H1 (cell line): Measurements from ENCODE around the gene OPCML. TPM values are rescaled to one million over a fixed set of nuclear protein-coding genes. Genes with fewer than 3 reads are reported as not detected.

Source experiments
- CTCF ChIA-PET: fragments of 300-600 bp; sonication (Branson Sonifier 250); formaldehyde crosslinking; loops from one replicate; lab custom pipeline; 2021; ENCODE audit not compliant: partially characterized antibody; lab: Charles Lee
- POLR2A ChIA-PET: fragments of 300-600 bp; sonication (Branson Sonifier 250); formaldehyde crosslinking; loops from one replicate; lab custom pipeline; 2021; ENCODE audit warnings: inconsistent platforms; ENCODE audit not compliant: partially characterized antibody; lab: Charles Lee
- DNase-seq, 2 experiments: peaks; one replicate each; pipeline versions ENCODE4 v3.0.0 to v3.0.0-alpha.2; 2010 to 2022; ENCODE audit warnings: low spot score in 2 of 2, low read depth in 1 of 2, mixed read lengths in 1 of 2
- FAIRE-seq: peaks from 2 replicates; lab custom pipeline; 2011; peaks lifted over from hg19 to GRCh38; lab: Jason Lieb, UNC
- H2AFZ ChIP-seq: 2 replicates; pipeline ENCODE4 v1.8.1; 2012; ENCODE audit warnings: low read length, inconsistent platforms
- H2AK5ac ChIP-seq: 2 replicates; pipeline ENCODE4 v1.6.1; 2013; ENCODE audit warnings: low read depth, low read length
- H2BK120ac ChIP-seq: replicated peaks from 2 replicates; pipeline ENCODE3; 2013; ENCODE audit warnings: low read depth, low read length, inconsistent platforms
- H2BK12ac ChIP-seq: 2 replicates; pipeline ENCODE4 v1.6.1; 2013; ENCODE audit warnings: low read depth, low read length
- H2BK15ac ChIP-seq: 2 replicates; pipeline ENCODE4 v1.6.1; 2013; ENCODE audit warnings: low read length
- H2BK20ac ChIP-seq: 2 replicates; pipeline ENCODE4 v1.6.1; 2013; ENCODE audit warnings: low read length
- H2BK5ac ChIP-seq: 2 replicates; pipeline ENCODE4 v1.6.1; 2013; ENCODE audit warnings: low read depth, low read length
- H3K14ac ChIP-seq: 2 replicates; pipeline ENCODE4 v1.6.1; 2013; ENCODE audit warnings: inconsistent platforms; ENCODE audit not compliant: insufficient read length
- H3K18ac ChIP-seq: 2 replicates; pipeline ENCODE4 v1.6.1; 2013; ENCODE audit warnings: low read length; ENCODE audit errors: extremely low read depth
- H3K23ac ChIP-seq: 2 replicates; pipeline ENCODE4 v1.6.1; 2013; ENCODE audit warnings: inconsistent platforms; ENCODE audit not compliant: insufficient read length
- H3K23me2 ChIP-seq: 2 replicates; pipeline ENCODE4 v1.6.1; 2013; ENCODE audit warnings: low read depth, low read length
- H3K27ac ChIP-seq: 2 replicates; pipeline ENCODE4 v1.6.1; 2011; ENCODE audit warnings: low read depth, low read length, inconsistent platforms
- H3K27me3 ChIP-seq, 4 experiments: replicated peaks in 1 of 4; 1 replicate in 1 of 4; 2 replicates in 3 of 4; pipeline versions ENCODE4 v1.6.1 to v1.8.1; 2011 to 2013; ENCODE audit warnings: low read length in 3 of 4, mild to moderate bottlenecking in 3 of 4, inconsistent platforms in 2 of 4, mixed read lengths in 2 of 4, moderate library complexity in 1 of 4; ENCODE audit not compliant: control insufficient read depth in 3 of 4, insufficient read depth in 3 of 4; ENCODE audit errors: extremely low read depth in 1 of 4
- H3K36me3 ChIP-seq, 4 experiments: 2 replicates each; pipeline versions ENCODE4 v1.6.1 to v1.8.1; 2011 to 2013; ENCODE audit warnings: mild to moderate bottlenecking in 4 of 4, low read length in 3 of 4, moderate library complexity in 2 of 4, control low read depth in 1 of 4, inconsistent platforms in 1 of 4; ENCODE audit not compliant: insufficient read depth in 4 of 4, control insufficient read depth in 2 of 4
- H3K4ac ChIP-seq: replicated peaks from 2 replicates; pipeline ENCODE3; 2013; ENCODE audit warnings: low read length, low read depth, mixed read lengths, inconsistent platforms; ENCODE audit not compliant: insufficient read length
- H3K4me1 ChIP-seq, 4 experiments: replicated peaks in 1 of 4; 1 replicate in 1 of 4; 2 replicates in 3 of 4; pipeline versions ENCODE4 v1.6.1 to v1.8.1; 2011 to 2013; ENCODE audit warnings: low read length in 3 of 4, inconsistent platforms in 2 of 4, mixed read lengths in 1 of 4; ENCODE audit not compliant: insufficient read depth in 4 of 4, control insufficient read depth in 3 of 4
- H3K4me2 ChIP-seq, 2 experiments: 2 replicates each; pipeline versions ENCODE4 v1.6.1 to v1.8.1; 2011 to 2013; ENCODE audit warnings: low read depth in 2 of 2, low read length in 2 of 2, control low read depth in 1 of 2, inconsistent platforms in 1 of 2, mild to moderate bottlenecking in 1 of 2; ENCODE audit not compliant: insufficient read depth in 1 of 2
- H3K4me3 ChIP-seq, 4 experiments: fragments of 200-600, 300-600 bp in 1 of 4; sonication (generic), shearing (Covaris generic), sonication (Bioruptor Twin) in 1 of 4; 2 replicates each; pipeline versions ENCODE4 v1.5.1 to v1.8.1; 2011 to 2016; ENCODE audit warnings: low read length in 4 of 4, low read depth in 3 of 4, control low read depth in 2 of 4, inconsistent platforms in 2 of 4, mild to moderate bottlenecking in 2 of 4, mixed read lengths in 1 of 4, moderate library complexity in 1 of 4; ENCODE audit not compliant: insufficient read depth in 2 of 4; ENCODE audit errors: extremely low read depth in 1 of 4
- H3K56ac ChIP-seq: replicated peaks from 2 replicates; pipeline ENCODE3; 2013; ENCODE audit warnings: low read depth, mild to moderate bottlenecking, mixed read lengths, low read length, inconsistent platforms; ENCODE audit not compliant: insufficient read length
- H3K79me1 ChIP-seq: 2 replicates; pipeline ENCODE4 v1.6.1; 2013; ENCODE audit warnings: low read depth, low read length, control low read depth
- H3K79me2 ChIP-seq, 2 experiments: 2 replicates each; pipeline versions ENCODE4 v1.6.1 to v1.8.1; 2012 to 2013; ENCODE audit warnings: low read length in 2 of 2, mild to moderate bottlenecking in 2 of 2, inconsistent platforms in 1 of 2; ENCODE audit not compliant: insufficient read depth in 2 of 2, control insufficient read depth in 1 of 2
- H3K9ac ChIP-seq, 4 experiments: replicated peaks in 1 of 4; 1 replicate in 1 of 4; 2 replicates in 3 of 4; pipeline versions ENCODE4 v1.6.1 to v1.8.1; 2011 to 2013; ENCODE audit warnings: low read depth in 3 of 4, low read length in 3 of 4, control low read depth in 2 of 4, mild to moderate bottlenecking in 2 of 4, moderate library complexity in 2 of 4, inconsistent platforms in 1 of 4; ENCODE audit errors: extremely low read depth in 1 of 4
- H3K9me3 ChIP-seq, 2 experiments: 2 replicates each; pipeline versions ENCODE4 v1.6.1 to v1.8.1; 2012 to 2013; ENCODE audit warnings: mild to moderate bottlenecking in 2 of 2, moderate library complexity in 2 of 2, control low read depth in 1 of 2, inconsistent platforms in 1 of 2, low read depth in 1 of 2, low read length in 1 of 2, mixed read lengths in 1 of 2; ENCODE audit not compliant: insufficient read depth in 2 of 2
- H4K20me1 ChIP-seq, 2 experiments: replicated peaks in 1 of 2; 2 replicates each; pipeline versions ENCODE3 to v1.8.1; 2011 to 2013; ENCODE audit warnings: inconsistent platforms in 2 of 2, low read length in 2 of 2, mild to moderate bottlenecking in 1 of 2; ENCODE audit not compliant: insufficient read depth in 2 of 2, control insufficient read depth in 1 of 2
- H4K5ac ChIP-seq: 2 replicates; pipeline ENCODE4 v1.6.1; 2013; ENCODE audit warnings: low read length, low read depth, mixed read lengths, inconsistent platforms; ENCODE audit not compliant: insufficient read length
- H4K8ac ChIP-seq: 2 replicates; pipeline ENCODE4 v1.8.0; 2013; ENCODE audit warnings: mild to moderate bottlenecking, moderate library complexity, low read length, inconsistent platforms; ENCODE audit not compliant: insufficient read depth; ENCODE audit errors: extremely low read depth
- H4K91ac ChIP-seq: replicated peaks from 2 replicates; pipeline ENCODE3; 2013; ENCODE audit warnings: low read length, mixed read lengths, inconsistent platforms; ENCODE audit not compliant: insufficient read length
- ATF2 ChIP-seq: IDR thresholded peaks from 2 replicates; pipeline ENCODE4 v1.6.1; 2012; ENCODE audit warnings: low read length, inconsistent platforms
- E2F6 ChIP-seq: IDR thresholded peaks from 2 replicates; pipeline ENCODE4 v1.6.1; 2012; ENCODE audit warnings: inconsistent platforms
- JUN ChIP-seq: IDR thresholded peaks from 2 replicates; pipeline ENCODE4 v1.6.1; 2011; ENCODE audit warnings: low read depth, mild to moderate bottlenecking, improper control_type of control experiment, low read length
- JUND ChIP-seq: IDR thresholded peaks from 2 replicates; pipeline ENCODE4 v1.6.1; 2011; ENCODE audit warnings: mild to moderate bottlenecking, improper control_type of control experiment, low read length
- MAX ChIP-seq: IDR thresholded peaks from 2 replicates; pipeline ENCODE4 v1.6.1; 2012; ENCODE audit warnings: inconsistent platforms
- RAD21 ChIP-seq, 2 experiments: IDR thresholded peaks in 1 of 2; conservative IDR thresholded peaks in 1 of 2; 2 replicates each; pipeline ENCODE4 v1.6.1; 2011; ENCODE audit warnings: low read depth in 2 of 2, low read length in 2 of 2, improper control_type of control experiment in 1 of 2, inconsistent platforms in 1 of 2, mild to moderate bottlenecking in 1 of 2, moderate library complexity in 1 of 2
- SAP30 ChIP-seq: fragments of 300-600 bp; sonication (generic); IDR thresholded peaks from 2 replicates; pipeline ENCODE4 v1.7.1; 2012; ENCODE audit warnings: low read length, moderate library complexity, mild to moderate bottlenecking, inconsistent platforms; ENCODE audit not compliant: insufficient read depth, insufficient replicate concordance
- TAF7 ChIP-seq: optimal IDR thresholded peaks from 2 replicates; pipeline ENCODE3; 2011; ENCODE audit warnings: low read depth, mild to moderate bottlenecking, inconsistent platforms, low read length, moderate library complexity, borderline replicate concordance
- USF2 ChIP-seq: IDR thresholded peaks from 2 replicates; pipeline ENCODE4 v1.6.1; 2011; ENCODE audit warnings: low read length, improper control_type of control experiment
- WGBS, 2 experiments: shearing (Covaris generic) in 1 of 2; methylation state at CpG; one replicate each; pipeline versions ENCODE4 v1.1.6 to v1.1.7; 2013 to 2015; ENCODE audit warnings: low lambda C conversion rate in 2 of 2, mixed read lengths in 2 of 2, inconsistent platforms in 1 of 2, low coverage in 1 of 2, missing lambda C conversion rate in 1 of 2; ENCODE audit not compliant: insufficient replicate concordance in 2 of 2, insufficient coverage in 1 of 2, insufficient read length in 1 of 2; ENCODE audit errors: extremely low coverage in 1 of 2, missing lambda C conversion rate in 1 of 2; 5-methylcytosine and 5-hydroxymethylcytosine counted together
- polyA plus RNA-seq, 7 experiments: library from polyadenylated mRNA; depleted of rRNA in 3 of 7; stranded (reverse) in 5 of 7; unstranded in 2 of 7; fragments of >200 nt in 5 of 7; fragments of 200-250 nt in 2 of 7; gene quantifications; 1 replicate in 5 of 7; 2 replicates in 1 of 7; 4 replicates in 1 of 7; pipeline versions ENCODE4 v1.2.1 to v1.2.3, GENCODE V29; 2011 to 2013; ENCODE audit warnings: missing spikeins in 2 of 7, mixed read lengths in 2 of 7
- total RNA-seq: library from RNA; stranded (reverse); fragmentation: NEBNext Ultra II Directional; extraction: Animal tissue kit (Norgen Biotek cat#: 25700); gene quantifications from 2 replicates; pipeline ENCODE4 v1.2.1, GENCODE V29; 2021

OPCML gene
- total and polyA plus RNA-seq, 2 of the 8 experiments (the other 6 are each of a cell fraction or from before 2014, with no cell fraction given) = 2.3 to 3.1 TPM

GRCh38 chr11:132746305-132746704 lies 786.0 kb downstream of the OPCML start:
- no peaks in the 10 kb centered on the region for H3K27me3 ChIP-seq
- 88% methylated on average over 5 of the region's 5 CpGs; no CpG with 5 or more reads in 1 of the 2 experiments for WGBS, 2 experiments
- no peaks in the 10 kb centered on the region for H3K79me2 ChIP-seq
- H3K56ac ChIP-seq = no peak overlapping the region
- peak; percentile 13 for FAIRE-seq
- no peak overlapping the region for H2BK15ac ChIP-seq
- no peak overlapping the region for H3K4me3 ChIP-seq
- H4K91ac ChIP-seq = no peak overlapping the region
- H4K5ac ChIP-seq = no peak overlapping the region
- ChIA-PET CTCF (interaction anchor here (0.7 kb wide), 1 partner anchor 425 kb away, joined by 3 read pairs; no protein-coding TSS in a partner anchor), POLR2A (no interaction called here)
- H4K8ac ChIP-seq = no peak overlapping the region
- H3K79me1 ChIP-seq = no peaks in the 10 kb centered on the region
- H2BK5ac ChIP-seq = no peak overlapping the region
- H3K4me2 ChIP-seq = no peak overlapping the region
- H3K36me3 ChIP-seq = no peaks in the 10 kb centered on the region
- H3K27ac ChIP-seq = no peak overlapping the region
- DNase-seq = no peak
- H2BK20ac ChIP-seq = no peak overlapping the region
- no peak overlapping the region for H2BK12ac ChIP-seq
- H3K18ac ChIP-seq = no peak overlapping the region
- no peak overlapping the region for H3K23ac ChIP-seq
- H3K14ac ChIP-seq = no peak overlapping the region
- H2BK120ac ChIP-seq = no peak overlapping the region
- no peak overlapping the region for H3K4ac ChIP-seq
- no peaks in the 10 kb centered on the region for H3K4me1 ChIP-seq
- H3K23me2 ChIP-seq = no peaks in the 10 kb centered on the region
- H3K9me3 ChIP-seq = 0 out of 4 replicates have a peak, but pooled peaks cover 0 to 3% of the 10 kb centered on the region in 2 experiments
- H3K9ac ChIP-seq = no peak overlapping the region
- no peaks in the 10 kb centered on the region for H4K20me1 ChIP-seq
- H2AFZ ChIP-seq = no peak overlapping the region
- H2AK5ac ChIP-seq = no peak overlapping the region
- no peak for TF ChIP-seq E2F6
- TF ChIP-seq JUN = no peak
- no peak for TF ChIP-seq JUND
- TF ChIP-seq TAF7 = no peak
- no peak for TF ChIP-seq SAP30
- TF ChIP-seq USF2 = no peak
- TF ChIP-seq RAD21 (IDR thresholded peaks at IDR 0.05 in 1 of 2, conservative IDR thresholded peaks at IDR 0.05 in 1 of 2; ENCODE audit: low read depth in 2 of 2, low read length in 2 of 2) = no peak
- no peak for TF ChIP-seq ATF2
- no peak for TF ChIP-seq MAX
